ENCODE measurements around the gene RPL18. TPM values are rescaled to one million over a fixed set of nuclear protein-coding genes. Genes with fewer than 3 reads are reported as not detected.

RPL18 gene
- total and polyA plus RNA-seq, 9 of the 15 experiments (the other 6 are each of a cell fraction or from before 2014, with no cell fraction given): 312 to 2,635 (median 1,653) TPM

GRCh38 chr19:48635966-48636858, 17.2 kb upstream of the RPL18 start (continued):
- no peak for TF ChIP-seq PHF20 (IDR thresholded peaks at IDR 0.05; ENCODE audit: partially characterized antibody)
- TF ChIP-seq HDAC1 (IDR thresholded peaks at IDR 0.05): peak in 1 of 2 experiments; percentile 68; a peak in 2 of 4 replicates
- TF ChIP-seq SIN3A (IDR thresholded peaks at IDR 0.05; ENCODE audit: borderline replicate concordance in 2 of 2, control insufficient read depth in 1 of 2, low read depth in 2 of 2, low read length in 2 of 2): no peak
- TF ChIP-seq NCOA1 (IDR thresholded peaks at IDR 0.05; ENCODE audit: low read depth): no peak
- no peak for TF ChIP-seq HMG20B (CRISPR knock-in tag; IDR thresholded peaks at IDR 0.05)
- no peak for TF ChIP-seq FOXJ2 (tag; IDR thresholded peaks at IDR 0.05)
- TF ChIP-seq WHSC1 (IDR thresholded peaks at IDR 0.05; ENCODE audit: low read length): no peak
- TF ChIP-seq SMARCA5 (IDR thresholded peaks at IDR 0.05): 0 out of 2 replicates have a peak, but pooled peaks have one; percentile 45
- no peak for TF ChIP-seq FOXK1 (CRISPR knock-in tag; IDR thresholded peaks at IDR 0.05; ENCODE audit: borderline replicate concordance)
- TF ChIP-seq IFI16 (CRISPR knock-in tag; IDR thresholded peaks at IDR 0.05): no peak
- no peak for TF ChIP-seq MBD2 (IDR thresholded peaks at IDR 0.05; ENCODE audit: borderline replicate concordance, low read depth)
- no peak for TF ChIP-seq RBM34 (IDR thresholded peaks at IDR 0.05; ENCODE audit: borderline replicate concordance, insufficient read depth, low read length)
- TF ChIP-seq ZBED1 (IDR thresholded peaks at IDR 0.05): no peak
- no peak for TF ChIP-seq BDP1 (IDR thresholded peaks at IDR 0.05; ENCODE audit: insufficient read depth, insufficient read length)
- no peak for TF ChIP-seq SMAD3 (CRISPR knock-in tag; conservative IDR thresholded peaks at IDR 0.05)
- no peak for TF ChIP-seq TCFL5 (CRISPR knock-in tag; conservative IDR thresholded peaks at IDR 0.05)
- no peak for TF ChIP-seq GTF2A2 (tag; IDR thresholded peaks at IDR 0.05)
- no peak for TF ChIP-seq PML (IDR thresholded peaks at IDR 0.05; ENCODE audit: low read length)
- no peak for TF ChIP-seq ZNF408 (CRISPR knock-in tag; IDR thresholded peaks at IDR 0.05; ENCODE audit: low read depth)
- TF ChIP-seq RAD21 (CRISPR knock-in tag; conservative IDR thresholded peaks at IDR 0.05 in 1 of 2, IDR thresholded peaks at IDR 0.05 in 1 of 2): no peak
- TF ChIP-seq SFPQ (IDR thresholded peaks at IDR 0.05; ENCODE audit: low read depth, low read length): no peak
- TF ChIP-seq HMBOX1 (IDR thresholded peaks at IDR 0.05): no peak
- no peak for TF ChIP-seq CXXC5 (CRISPR knock-in tag; IDR thresholded peaks at IDR 0.05)
- no peak for TF ChIP-seq ZNF143 (CRISPR knock-in tag; IDR thresholded peaks at IDR 0.05)
- TF ChIP-seq EGR1 (conservative IDR thresholded peaks at IDR 0.05): no peak
- no peak for TF ChIP-seq NCOR1 (IDR thresholded peaks at IDR 0.05)
- no peak for TF ChIP-seq GABPA (tag; conservative IDR thresholded peaks at IDR 0.05; ENCODE audit: low read depth)
- no peak for TF ChIP-seq TGIF2 (CRISPR knock-in tag; IDR thresholded peaks at IDR 0.05)

Measured in K562 (cell line).